HAP-1 (cell line): ENCODE measurements around the gene C5AR2.
"Not testable (repeated sequence)": the region's sequence is repeated elsewhere in the genome, so short reads cannot be mapped to it uniquely, and the experiment has no call there.

Source experiments
- DNase-seq, 2 experiments: peaks; one replicate each; pipeline ENCODE4 v3.0.0-alpha.2; 2016 to 2020; ENCODE audit warnings: low spot score in 2 of 2
- H3K27me3 ChIP-seq: fragments of 250-450 bp; sonication (Bioruptor Pico); 2 replicates; pipeline ENCODE4 v1.5.1; 2020; ENCODE audit warnings: low read depth, mild to moderate bottlenecking, moderate library complexity
- H3K36me3 ChIP-seq: fragments of 250-450 bp; sonication (Bioruptor Pico); replicated peaks from 2 replicates; pipeline ENCODE4 v1.5.1; 2020; ENCODE audit warnings: mild to moderate bottlenecking
- H3K4me1 ChIP-seq: fragments of 250-450 bp; sonication (Bioruptor Pico); 2 replicates; pipeline ENCODE4 v1.5.1; 2020; ENCODE audit warnings: mild to moderate bottlenecking
- H3K4me3 ChIP-seq: fragments of 250-450 bp; sonication (Bioruptor Pico); 2 replicates; pipeline ENCODE4 v1.5.1; 2020; ENCODE audit warnings: mild to moderate bottlenecking, moderate library complexity
- H3K9me3 ChIP-seq: fragments of 250-450 bp; sonication (Bioruptor Pico); 2 replicates; pipeline ENCODE4 v1.5.1; 2020; ENCODE audit warnings: mild to moderate bottlenecking, moderate library complexity
- in situ Hi-C: fragments of 300-500 bp; cut with MboI; formaldehyde crosslinking; loops from 3 replicates; pipeline ENCODE4 v1.14.3; 2020; ENCODE audit warnings: low sequenced_read_pairs, inconsistent platforms, mixed read lengths

Gene C5AR2

GRCh38 chr19:47376589-47377144 is 44.7 kb downstream of the C5AR2 start:
- H3K9me3 ChIP-seq: no peaks in the 10 kb centered on the region
- no peak for DNase-seq
- no peak overlapping the region for H3K4me3 ChIP-seq
- no peaks in the 10 kb centered on the region for H3K27me3 ChIP-seq
- in situ Hi-C loops: no loop called here
- no peaks in the 10 kb centered on the region for H3K4me1 ChIP-seq
- H3K36me3 ChIP-seq: peaks cover 78% of the 10 kb centered on the region

GRCh38 chr19:47377208-47377701 is 45.3 kb downstream of the C5AR2 start:
- in situ Hi-C loops: no loop called here
- H3K4me1 ChIP-seq: no peaks in the 10 kb centered on the region
- no peaks in the 10 kb centered on the region for H3K9me3 ChIP-seq
- no peaks in the 10 kb centered on the region for H3K27me3 ChIP-seq
- no peak overlapping the region for H3K4me3 ChIP-seq
- no peak for DNase-seq
- peaks cover 82% of the 10 kb centered on the region for H3K36me3 ChIP-seq

GRCh38 chr19:47377801-47378200 is 45.8 kb downstream of the C5AR2 start:
- Histone ChIP-seq H3K36me3 (peaks cover 77% of the 10 kb centered on the region), H3K4me3 (no peak overlapping the region), H3K9me3 (no peaks in the 10 kb centered on the region), H3K4me1 (no peaks in the 10 kb centered on the region), H3K27me3 (no peaks in the 10 kb centered on the region)
- DNase-seq: no peak
- in situ Hi-C loops: no loop called here

- no peaks in the 10 kb centered on the region for H3K4me1 ChIP-seq
- H3K4me3 ChIP-seq: no peak overlapping the region
- in situ Hi-C loops: no loop called here
- no peaks in the 10 kb centered on the region for H3K9me3 ChIP-seq
- peaks cover 73% of the 10 kb centered on the region for H3K36me3 ChIP-seq
- no peak for DNase-seq
- H3K27me3 ChIP-seq: no peaks in the 10 kb centered on the region
Observed at GRCh38 chr19:47378246-47378645, 46.3 kb downstream of the C5AR2 start.

GRCh38 chr19:47379381-47379938 is 47.5 kb downstream of the C5AR2 start:
- DNase-seq: no peak
- in situ Hi-C loops: no loop called here
- Histone ChIP-seq H3K4me3 (no peak overlapping the region), H3K36me3 (peaks cover 64% of the 10 kb centered on the region), H3K9me3 (no peaks in the 10 kb centered on the region), H3K27me3 (no peaks in the 10 kb centered on the region), H3K4me1 (no peaks in the 10 kb centered on the region)

GRCh38 chr19:47380559-47380958 is 48.6 kb downstream of the C5AR2 start:
- Histone ChIP-seq H3K9me3 (no peaks in the 10 kb centered on the region), H3K4me1 (no peaks in the 10 kb centered on the region), H3K4me3 (no peak overlapping the region), H3K27me3 (no peaks in the 10 kb centered on the region), H3K36me3 (peaks cover 53% of the 10 kb centered on the region)
- in situ Hi-C loops: no loop called here
- DNase-seq: no peak

GRCh38 chr19:47381121-47381520 is 49.1 kb downstream of the C5AR2 start:
- no peaks in the 10 kb centered on the region for H3K27me3 ChIP-seq
- no peaks in the 10 kb centered on the region for H3K4me1 ChIP-seq
- in situ Hi-C loops: no loop called here
- no peak for DNase-seq
- H3K36me3 ChIP-seq: peaks cover 47% of the 10 kb centered on the region
- no peak overlapping the region for H3K4me3 ChIP-seq
- H3K9me3 ChIP-seq: no peaks in the 10 kb centered on the region

- Histone ChIP-seq H3K4me1 (no peaks in the 10 kb centered on the region), H3K27me3 (no peaks in the 10 kb centered on the region), H3K36me3 (peaks cover 42% of the 10 kb centered on the region), H3K4me3 (no peak overlapping the region), H3K9me3 (no peaks in the 10 kb centered on the region)
- in situ Hi-C loops: no loop called here
- DNase-seq: no peak
Observed at GRCh38 chr19:47381653-47382279, 49.8 kb downstream of the C5AR2 start.

GRCh38 chr19:47383890-47384289 is 51.9 kb downstream of the C5AR2 start:
- H3K4me1 ChIP-seq, H3K27me3 ChIP-seq, in situ Hi-C loops, DNase-seq, H3K9me3 ChIP-seq, H3K4me3 ChIP-seq: not testable (repeated sequence)
- peaks cover 33% of the 10 kb centered on the region for H3K36me3 ChIP-seq

GRCh38 chr19:47384533-47384932 is 52.6 kb downstream of the C5AR2 start:
- H3K9me3 ChIP-seq, in situ Hi-C loops, H3K27me3 ChIP-seq, DNase-seq, H3K4me3 ChIP-seq, H3K4me1 ChIP-seq: not testable (repeated sequence)
- peaks cover 28% of the 10 kb centered on the region for H3K36me3 ChIP-seq

- H3K27me3 ChIP-seq, H3K9me3 ChIP-seq, H3K4me3 ChIP-seq, DNase-seq, in situ Hi-C loops, H3K4me1 ChIP-seq, H3K36me3 ChIP-seq: not testable (repeated sequence)
Observed at GRCh38 chr19:47386582-47386981, 54.6 kb downstream of the C5AR2 start.

GRCh38 chr19:47387623-47388022 is 55.6 kb downstream of the C5AR2 start:
- in situ Hi-C loops, H3K36me3 ChIP-seq, DNase-seq, H3K27me3 ChIP-seq, H3K4me3 ChIP-seq, H3K9me3 ChIP-seq, H3K4me1 ChIP-seq: not testable (repeated sequence)

- H3K9me3 ChIP-seq, in situ Hi-C loops, H3K4me3 ChIP-seq, H3K27me3 ChIP-seq, DNase-seq, H3K36me3 ChIP-seq, H3K4me1 ChIP-seq: not testable (repeated sequence)
Observed at GRCh38 chr19:47388721-47389120, 56.7 kb downstream of the C5AR2 start.

- H3K4me1 ChIP-seq: no peaks in the 10 kb centered on the region
- in situ Hi-C loops: no loop called here
- H3K9me3 ChIP-seq: no peaks in the 10 kb centered on the region
- H3K27me3 ChIP-seq: no peaks in the 10 kb centered on the region
- no peak for DNase-seq
- no peak overlapping the region for H3K4me3 ChIP-seq
- H3K36me3 ChIP-seq: no peaks in the 10 kb centered on the region
Observed at GRCh38 chr19:47389150-47389556, 57.2 kb downstream of the C5AR2 start.
